ENCODE results near the gene EBNA1BP2. TPM values are rescaled to one million over a fixed set of nuclear protein-coding genes. Genes with fewer than 3 reads are reported as not detected.
"Not testable (repeated sequence)": the region's sequence is repeated elsewhere in the genome, so short reads cannot be mapped to it uniquely, and the experiment has no call there.

The EBNA1BP2 gene
- total RNA-seq, 1 donor from 2014 or later: 136 TPM

DNA sequence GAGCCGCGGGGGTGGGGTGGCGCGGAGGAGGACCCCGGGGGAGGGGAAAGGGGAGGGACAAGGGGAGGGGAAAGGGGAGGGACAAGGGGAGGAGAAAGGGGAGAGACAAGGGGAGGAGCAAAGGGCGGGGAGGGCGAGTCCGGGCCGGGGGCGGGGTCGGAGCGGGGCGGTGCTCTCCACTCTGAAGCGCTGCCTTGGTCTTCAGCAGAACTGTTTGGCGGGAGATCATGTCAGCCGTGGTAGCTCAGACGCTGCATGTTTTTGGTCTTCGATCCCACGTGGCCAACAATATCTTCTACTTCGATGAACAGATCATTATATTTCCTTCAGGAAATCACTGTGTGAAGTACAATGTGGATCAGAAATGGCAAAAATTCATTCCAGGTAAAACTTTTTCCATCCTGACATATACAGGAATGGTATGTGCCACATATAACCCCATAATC lies 460 bp upstream of the EBNA1BP2 start:
- peak; percentile 58 for DNase-seq (ENCODE audit: low read depth, low spot score)

DNA sequence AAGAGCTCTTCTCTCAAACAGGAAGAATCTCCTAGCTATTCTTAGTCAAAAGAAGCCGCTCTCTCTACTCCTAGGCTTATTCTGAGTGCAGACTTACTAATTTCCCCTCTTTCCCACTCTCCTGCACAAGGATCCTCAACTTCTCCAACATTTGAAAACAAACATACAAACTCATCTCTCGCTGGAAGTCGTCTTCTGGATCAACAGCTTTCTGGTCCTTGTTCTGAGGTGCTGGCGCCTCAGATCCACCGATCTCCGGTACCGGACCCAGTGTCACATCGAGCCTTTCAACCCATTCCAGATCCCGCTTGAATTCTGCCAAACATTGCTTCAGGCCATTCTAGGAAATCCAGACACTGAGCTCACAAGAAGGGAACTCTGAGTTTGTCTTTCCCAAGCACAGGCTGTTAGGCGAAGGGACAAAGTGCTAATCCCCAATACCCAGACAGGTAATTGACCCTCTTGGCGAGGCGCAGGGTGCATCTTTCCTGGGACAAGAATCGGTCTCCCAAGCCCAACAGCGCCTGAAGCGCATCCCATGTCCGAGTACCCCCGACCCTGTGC lies 696 bp downstream of the EBNA1BP2 start:
- DNase-seq (ENCODE audit: low read depth, low spot score): no peak

DNA sequence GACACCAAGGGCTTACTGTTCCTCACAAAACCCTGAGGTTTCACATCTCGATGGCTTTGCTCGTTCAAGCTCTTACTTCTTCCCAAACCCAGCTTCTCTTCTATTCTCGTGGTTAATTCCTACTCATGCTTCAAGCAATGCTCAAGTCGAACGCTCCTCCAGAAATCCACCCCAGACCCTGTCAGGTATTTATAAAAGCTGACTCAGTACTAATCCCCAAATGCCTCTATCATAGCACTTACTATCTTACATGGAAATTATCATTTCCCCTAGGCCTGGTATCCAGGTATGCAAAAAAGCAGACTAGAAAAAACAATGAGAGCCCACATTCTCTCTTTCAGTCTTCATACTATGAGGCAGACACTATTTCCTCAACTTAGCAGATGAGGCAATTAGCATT lies 6.3 kb downstream of the EBNA1BP2 start:
- no peak for DNase-seq (ENCODE audit: low read depth, low spot score)

DNA sequence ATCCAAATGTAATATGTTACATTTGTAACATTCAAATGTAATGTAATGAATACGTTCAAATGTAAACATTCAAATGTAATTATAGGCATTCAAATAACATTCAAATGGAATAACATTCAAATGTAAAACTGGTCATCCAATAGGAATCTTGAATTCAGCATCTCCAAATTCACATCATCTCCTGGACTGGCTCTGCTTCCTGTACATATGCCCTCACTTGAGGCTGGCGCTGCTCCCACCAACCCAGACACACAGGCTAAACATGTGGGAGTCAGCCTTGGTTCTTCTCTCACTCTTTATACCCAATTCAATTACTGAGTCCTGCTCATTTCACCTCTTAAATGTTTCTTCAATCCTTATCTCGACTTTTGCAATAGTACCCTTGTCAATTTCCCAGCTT lies 6.9 kb downstream of the EBNA1BP2 start:
- DNase-seq (ENCODE audit: low read depth, low spot score): no peak

DNA sequence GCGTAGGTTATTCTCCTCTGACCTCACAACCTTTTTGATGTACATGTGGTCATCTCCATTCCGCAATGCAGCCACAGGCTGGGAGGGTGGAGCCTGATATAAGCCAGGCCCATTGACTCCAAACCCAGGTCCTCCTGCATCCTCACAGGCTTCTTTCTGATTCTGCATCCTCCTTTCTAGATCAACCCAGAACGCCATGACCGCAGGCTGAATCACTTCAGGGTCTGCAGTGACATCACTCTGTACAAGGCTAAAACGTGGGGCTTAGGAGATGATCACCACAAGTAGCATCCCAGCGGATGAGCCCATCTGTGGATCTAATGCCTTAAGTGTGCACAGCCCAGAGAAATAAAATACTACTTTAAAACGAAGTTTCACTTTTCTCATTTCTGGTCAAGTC lies 16.1 kb downstream of the EBNA1BP2 start:
- DNase-seq (ENCODE audit: low read depth, low spot score): no peak

DNA sequence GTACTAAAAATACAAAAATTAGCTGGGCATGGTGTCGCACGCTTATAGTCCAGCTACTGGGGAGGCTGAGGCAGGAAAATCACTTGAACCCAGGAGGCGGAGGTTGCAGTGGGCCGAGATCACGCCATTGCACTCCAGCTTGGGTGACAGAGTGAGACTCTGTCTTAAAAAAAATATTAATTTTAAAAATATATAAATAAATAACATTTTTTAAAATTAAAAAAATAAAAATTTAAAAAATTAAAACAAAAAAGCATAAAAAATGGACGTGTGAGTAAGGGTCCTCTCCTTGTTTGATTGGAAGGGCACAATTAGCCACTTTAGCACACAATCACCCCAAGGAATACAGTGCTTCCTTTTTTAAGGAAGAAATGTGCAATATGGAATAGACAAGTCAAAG lies 18.6 kb downstream of the EBNA1BP2 start:
- no peak for DNase-seq (ENCODE audit: low read depth, low spot score)

DNA sequence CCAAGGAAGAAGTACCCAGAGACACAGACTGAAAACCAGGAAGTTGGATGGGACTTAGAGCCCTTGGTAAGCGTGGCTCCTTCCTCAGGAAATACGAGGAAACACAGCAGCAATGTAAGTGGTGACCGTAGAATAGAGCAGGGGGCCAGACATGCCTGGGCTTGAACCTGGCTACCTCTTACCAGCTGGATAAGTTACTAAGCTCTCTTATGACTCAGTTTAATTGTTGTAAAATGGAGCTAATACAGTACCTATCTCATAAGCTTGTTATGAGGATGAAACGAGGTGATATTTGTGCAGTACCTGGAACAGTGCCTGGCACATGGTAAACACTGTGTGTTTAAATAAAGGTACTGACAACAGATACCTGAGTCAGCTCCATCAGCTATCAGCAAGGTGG lies 19.2 kb downstream of the EBNA1BP2 start:
- DNase-seq (ENCODE audit: low read depth, low spot score): no peak

DNA sequence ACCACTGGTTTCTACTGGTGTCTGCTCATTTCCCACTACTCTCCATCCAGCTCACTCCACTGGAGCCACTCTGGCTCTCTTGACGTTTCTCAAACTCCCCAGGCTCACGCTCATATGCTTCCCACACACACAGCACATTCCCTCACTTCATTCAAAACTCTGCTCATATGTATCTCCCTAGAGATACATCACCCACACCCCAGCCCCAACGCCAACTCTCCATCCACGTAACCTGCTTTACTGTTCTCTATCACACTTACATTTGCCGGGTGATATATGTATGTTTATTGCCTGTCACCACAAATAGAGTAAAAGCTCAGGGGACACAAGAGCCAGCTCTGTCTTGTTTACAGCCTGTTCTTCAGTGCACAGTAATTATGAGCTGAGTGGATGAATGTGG lies 22.2 kb downstream of the EBNA1BP2 start:
- no peak for DNase-seq (ENCODE audit: low read depth, low spot score)

DNA sequence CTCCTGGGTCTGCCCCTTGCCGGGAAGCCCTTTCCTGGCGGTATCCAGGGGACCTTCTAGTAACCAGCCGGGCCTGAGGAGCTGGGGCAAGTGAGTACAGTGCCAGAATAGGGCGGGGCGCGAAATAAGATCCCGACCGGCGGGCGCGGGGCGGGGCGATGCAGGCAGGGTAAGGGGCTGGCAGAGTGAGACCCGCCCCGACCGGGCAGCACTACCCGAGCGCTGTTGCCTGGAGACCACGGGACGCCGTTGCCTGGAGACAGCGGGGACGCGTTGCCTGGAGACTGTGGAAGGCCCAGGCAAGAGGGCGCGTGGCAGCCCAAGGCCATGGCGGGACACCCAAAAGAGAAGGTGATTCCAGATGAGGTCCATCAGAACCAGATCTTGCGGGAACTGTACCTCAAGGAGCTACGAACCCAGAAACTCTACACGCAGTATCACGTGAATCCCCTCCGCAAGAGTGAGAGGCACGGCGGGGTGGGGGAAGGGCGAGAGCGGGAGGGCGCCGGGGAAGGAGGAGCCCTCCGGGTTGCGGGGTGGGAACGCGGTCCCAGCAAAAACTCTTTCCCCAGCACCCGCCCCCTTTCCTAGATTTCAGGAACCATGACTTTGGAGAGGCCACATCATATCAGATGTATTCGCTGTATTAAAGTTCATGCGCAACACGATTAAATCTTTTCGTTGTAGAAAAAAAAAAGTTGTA lies 24.3 kb downstream of the EBNA1BP2 start:
- DNase-seq (ENCODE audit: low read depth, low spot score): no peak

DNA sequence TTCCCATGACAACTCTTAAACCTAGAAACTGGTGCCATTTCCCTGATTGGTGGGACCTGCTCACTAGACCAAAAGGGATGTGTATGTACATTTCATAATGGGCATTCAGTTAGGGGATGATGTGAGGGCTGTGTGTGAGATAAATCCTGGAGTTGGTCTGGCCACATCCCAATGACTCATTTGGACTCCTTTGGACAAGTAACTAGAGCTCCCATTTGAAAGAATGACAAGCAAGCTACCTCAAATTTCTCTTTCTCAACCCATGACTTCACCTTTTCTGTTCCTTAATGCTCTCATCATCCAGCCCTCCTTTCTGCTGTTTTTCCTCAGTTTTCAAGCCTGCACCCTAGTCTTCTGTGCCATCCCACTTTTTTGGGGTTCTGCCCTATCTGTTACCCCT lies 27.9 kb downstream of the EBNA1BP2 start:
- DNase-seq (ENCODE audit: low read depth, low spot score): no peak

DNA sequence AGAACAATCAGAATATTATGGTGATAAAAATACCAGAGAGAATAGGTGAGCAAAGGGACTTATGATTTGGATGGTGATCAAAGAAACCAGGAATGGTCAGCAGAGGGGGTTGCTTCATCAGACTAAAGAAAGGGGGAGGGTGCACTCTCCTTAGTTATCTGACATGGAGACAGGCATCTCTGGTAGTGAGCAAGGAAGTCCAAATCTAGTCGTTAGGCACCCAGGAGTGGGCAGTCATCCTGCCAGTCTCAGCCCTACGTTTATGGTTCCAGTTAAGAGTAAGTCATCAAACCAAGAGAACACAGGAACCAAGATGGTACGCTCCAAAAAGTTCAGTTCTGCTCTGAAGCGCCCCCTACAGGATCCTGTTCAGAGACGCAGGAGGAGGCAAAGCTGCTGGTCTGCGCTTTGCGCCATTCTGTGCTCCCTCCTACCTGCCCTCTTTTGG lies 28.6 kb downstream of the EBNA1BP2 start:
- DNase-seq (ENCODE audit: low read depth, low spot score): no peak

DNA sequence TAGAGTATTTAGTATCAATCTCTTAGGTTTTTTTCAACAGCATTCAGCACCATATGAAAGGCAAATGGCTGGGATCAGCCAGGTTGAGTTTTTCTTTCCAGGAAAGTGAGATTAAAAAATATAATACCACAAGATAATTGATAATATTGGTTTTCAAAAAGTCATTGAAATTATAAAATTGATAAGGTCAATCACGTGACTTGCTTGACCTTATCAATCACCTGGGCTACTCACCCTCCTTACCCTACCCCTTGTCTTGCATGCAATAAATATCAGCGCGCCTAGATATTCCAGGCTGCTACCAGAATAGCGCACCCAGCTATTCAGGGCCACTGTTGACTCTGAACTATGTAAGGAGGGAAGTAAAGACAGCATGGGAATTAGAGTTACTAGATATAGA lies 31.5 kb downstream of the EBNA1BP2 start:
- DNase-seq (ENCODE audit: low read depth, low spot score): no peak

DNA sequence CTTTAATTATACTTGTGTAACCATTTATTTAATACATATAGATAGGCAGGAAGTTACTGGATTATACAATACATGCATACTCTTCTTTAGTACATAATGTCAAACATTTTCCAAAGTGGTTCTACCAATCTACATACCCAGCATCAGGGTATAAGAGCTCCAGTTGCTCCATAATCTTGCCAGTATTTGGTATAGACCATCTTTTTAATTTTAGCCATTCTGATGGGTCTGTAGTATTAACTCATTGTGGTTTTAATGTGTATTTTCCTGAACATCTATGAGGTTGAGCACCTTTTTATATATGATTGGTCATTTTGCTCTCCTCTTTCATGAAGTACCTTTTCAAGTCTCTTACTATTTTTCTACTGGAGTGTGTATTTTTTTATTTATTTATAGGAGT lies 32.1 kb downstream of the EBNA1BP2 start:
- no peak for DNase-seq (ENCODE audit: low read depth, low spot score)

DNA sequence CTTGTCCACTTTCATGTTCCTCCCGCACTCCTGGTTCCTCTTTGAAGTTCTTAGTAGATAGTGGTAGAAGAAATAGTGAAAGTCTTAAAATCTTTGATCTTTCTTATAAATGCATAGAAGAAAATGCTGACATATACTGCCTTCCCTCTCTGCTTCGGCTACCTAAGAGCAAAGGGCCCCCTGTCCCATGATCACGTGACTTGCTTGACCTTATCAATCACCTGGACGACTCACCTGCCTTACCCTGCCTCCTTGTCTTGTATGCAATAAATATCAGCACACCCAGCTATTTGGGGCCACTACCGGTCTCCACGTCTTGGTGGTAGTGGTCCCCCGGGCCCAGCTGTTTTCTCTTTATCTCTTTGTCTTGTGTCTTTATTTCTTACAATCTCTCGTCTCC lies 32.8 kb downstream of the EBNA1BP2 start:
- DNase-seq (ENCODE audit: low read depth, low spot score): not testable (repeated sequence)

DNA sequence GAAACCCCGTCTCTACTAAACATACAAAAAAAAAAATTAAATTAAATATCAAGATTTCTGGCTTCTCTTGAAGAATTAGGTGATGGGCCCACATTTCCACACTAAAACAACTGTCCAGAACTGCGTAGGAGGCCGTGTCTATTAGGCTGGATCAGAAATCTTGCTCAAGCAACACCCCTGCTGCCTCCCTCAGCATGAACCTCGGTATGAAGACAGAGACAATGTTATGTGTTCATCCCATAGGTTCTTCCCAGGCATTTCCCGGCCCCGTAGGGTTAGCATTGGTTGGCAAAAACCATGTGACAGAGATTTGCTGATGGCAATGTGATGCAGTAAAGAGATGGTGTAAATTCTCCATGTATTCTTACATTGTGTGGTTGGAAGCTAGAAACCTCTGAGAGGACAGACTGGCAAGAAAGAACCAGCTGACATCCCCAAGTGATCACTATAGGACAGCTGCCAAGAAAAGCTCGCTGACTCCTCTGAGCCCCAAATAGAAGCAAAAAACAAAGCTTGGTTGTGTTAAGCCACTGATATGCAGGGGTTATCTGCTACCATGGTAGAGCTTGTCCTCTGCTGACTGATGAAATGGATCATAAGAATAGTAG lies 34.5 kb downstream of the EBNA1BP2 start:
- no peak for DNase-seq (ENCODE audit: low read depth, low spot score)

DNA sequence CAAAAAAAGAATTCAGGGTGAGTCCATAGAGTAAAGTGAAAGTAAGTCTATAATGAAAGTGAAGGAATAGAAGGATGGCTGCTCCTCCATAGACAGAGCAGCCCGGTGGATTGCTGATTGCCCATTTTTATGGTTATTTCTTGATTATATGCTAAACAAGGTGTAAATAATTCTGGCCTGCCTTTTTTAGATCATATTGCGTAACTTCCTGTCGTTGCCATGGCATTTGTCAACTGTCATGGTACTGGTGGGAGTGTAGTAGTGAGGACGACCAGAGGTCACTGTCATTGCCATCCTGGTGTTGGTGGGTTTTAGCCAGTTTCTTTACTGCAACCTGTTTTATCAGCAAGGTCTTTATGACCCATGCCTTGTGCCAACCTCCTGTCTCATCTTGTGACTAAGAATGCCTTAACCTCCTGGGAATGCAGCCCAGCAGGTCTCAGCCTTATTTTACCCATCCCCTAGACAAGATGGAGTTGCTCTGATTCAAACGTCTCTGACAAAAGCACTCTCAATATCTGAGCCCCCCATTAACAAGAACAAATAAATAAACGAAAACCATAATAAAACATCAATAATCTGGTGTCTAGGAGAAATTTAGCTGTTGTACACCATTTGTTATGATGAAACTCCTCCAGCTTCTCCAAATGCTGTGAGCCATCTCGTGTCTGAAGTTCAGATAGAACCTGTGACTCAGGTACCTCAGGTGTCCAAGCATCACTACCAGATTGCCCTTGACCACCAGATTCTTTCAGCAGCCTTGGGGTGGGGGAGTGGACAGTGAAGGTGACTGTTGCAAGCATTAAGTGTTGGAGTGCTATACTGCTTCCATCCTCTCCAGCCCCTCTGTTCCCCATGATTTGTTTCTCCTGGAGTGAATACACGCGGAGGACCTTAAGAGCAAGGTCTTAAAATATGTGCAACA lies 36.0 kb downstream of the EBNA1BP2 start:
- no peak for DNase-seq (ENCODE audit: low read depth, low spot score)

DNA sequence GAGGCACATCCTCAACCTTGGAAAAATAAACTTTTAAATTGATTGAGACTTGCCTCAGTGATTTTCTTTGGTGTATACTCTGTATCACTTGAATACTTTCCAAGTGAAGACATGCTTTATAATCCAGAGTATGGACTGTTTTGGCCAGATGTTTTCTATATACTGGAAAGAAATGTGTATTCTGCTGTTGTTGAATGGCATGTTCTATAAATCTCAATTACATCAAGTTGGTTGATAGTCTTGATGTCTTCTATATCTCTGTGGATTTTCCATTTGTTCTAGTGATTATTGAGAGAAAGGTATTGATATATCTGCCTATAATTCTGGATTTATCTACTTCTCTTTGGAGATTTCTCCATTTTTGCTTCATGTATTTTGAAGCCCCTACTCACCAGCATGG lies 37.5 kb downstream of the EBNA1BP2 start:
- DNase-seq (ENCODE audit: low read depth, low spot score): no peak

DNA sequence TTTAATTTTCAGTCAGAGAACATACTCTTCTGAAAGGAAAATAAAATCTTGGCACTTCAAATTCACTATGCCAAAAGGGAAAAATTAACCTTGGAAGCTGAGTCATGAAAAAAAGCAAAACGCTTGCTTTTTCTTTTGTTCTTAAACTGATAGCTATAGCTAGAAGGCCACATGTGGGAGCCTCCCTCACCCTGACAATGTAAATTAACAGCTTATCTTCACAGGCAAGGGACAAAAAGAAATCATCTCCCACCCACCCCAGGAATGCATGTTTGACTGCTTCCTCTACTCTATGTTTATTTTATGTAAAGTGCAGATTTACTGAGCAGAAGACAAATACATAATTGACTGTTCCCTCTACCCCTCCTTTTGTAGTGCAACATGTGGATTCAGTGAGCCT lies 38.0 kb downstream of the EBNA1BP2 start:
- no peak for DNase-seq (ENCODE audit: low read depth, low spot score)

DNA sequence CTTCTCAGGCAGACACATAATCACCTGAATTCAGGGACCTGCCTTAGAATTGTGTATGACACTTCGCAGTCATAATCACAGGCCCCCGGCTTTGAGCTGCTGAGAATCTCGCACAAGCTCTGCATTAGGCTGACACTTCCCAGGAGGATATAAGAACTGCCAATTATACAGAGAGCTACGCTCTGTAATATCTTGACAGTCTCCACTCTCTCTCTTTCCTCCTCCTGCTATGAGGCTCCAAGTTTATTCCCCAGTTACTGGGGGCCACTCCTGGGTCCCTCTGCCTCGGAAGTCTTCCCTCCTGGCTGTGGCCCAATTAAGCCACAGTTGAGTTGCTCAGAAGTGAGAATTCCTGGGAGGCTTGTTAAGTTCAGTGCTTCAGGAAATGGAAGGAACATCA lies 42.7 kb downstream of the EBNA1BP2 start:
- DNase-seq (ENCODE audit: low read depth, low spot score): no peak

DNA sequence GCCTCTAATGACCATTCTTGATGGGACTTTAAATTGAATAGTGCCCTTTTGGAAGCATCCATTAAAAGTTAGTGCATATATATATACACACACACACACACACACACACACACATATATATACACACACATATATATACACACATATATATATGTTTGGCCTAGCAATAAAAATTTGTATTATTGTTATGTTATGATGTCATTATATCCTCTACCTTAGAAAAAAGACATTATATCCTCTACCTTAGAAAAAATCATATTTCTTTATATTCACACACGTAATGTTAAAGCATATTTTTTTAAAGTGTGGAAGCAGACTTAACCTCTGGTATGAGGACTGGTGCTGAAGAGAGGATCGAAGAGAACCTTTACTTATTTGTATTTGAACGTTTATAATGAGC lies 43.3 kb downstream of the EBNA1BP2 start:
- DNase-seq (ENCODE audit: low read depth, low spot score): no peak

DNA sequence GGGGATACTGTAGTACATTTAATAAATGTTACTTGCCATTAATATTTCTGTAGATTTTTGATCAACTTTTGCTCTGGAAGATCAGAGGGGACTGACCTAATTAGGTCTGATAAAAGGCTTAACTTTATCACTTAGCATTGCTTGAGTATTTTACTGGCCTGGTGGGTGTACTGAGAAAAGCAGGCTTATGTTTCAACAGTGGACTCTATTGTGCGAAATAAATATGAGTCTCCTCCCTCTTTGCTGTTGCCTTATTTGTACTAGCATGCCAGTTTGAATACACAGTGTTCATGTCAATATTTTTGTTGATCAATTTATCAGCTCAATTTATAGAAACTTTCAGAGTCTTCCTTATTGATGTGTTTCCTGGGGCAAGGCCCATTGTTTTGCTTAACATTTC lies 49.1 kb downstream of the EBNA1BP2 start:
- DNase-seq (ENCODE audit: low read depth, low spot score): no peak
